Panc1 (cell line): ENCODE data around the gene MMP21. TPM values are rescaled to one million over a fixed set of nuclear protein-coding genes. Genes with fewer than 3 reads are reported as not detected.

Experiments
- ATAC-seq: fragments of 200-7000 bp; cut with Tn5 transposase; 2 replicates; pipeline ENCODE4 v1.9.1; 2020; ENCODE audit warnings: mild to moderate bottlenecking, moderate library complexity
- BruUV-seq: library from RNA; stranded (reverse); fragments of 400-500 nt; replicated peaks from 2 replicates; lab custom pipeline; 2021; lab: Mats Ljungman, UMichigan
- CTCF ChIA-PET: fragments of 300-600 bp; sonication (Branson Sonifier 250); formaldehyde crosslinking; loops from one replicate; lab custom pipeline; 2022; ENCODE audit warnings: antibody characterized with exemption; lab: Charles Lee
- POLR2A ChIA-PET: fragments of 300-600 bp; sonication (Branson Sonifier 250); formaldehyde crosslinking; loops from one replicate; lab custom pipeline; 2022; ENCODE audit warnings: antibody characterized with exemption; lab: Charles Lee
- DNase-seq: peaks from one replicate; pipeline ENCODE4 v3.0.0-alpha.2; 2010; ENCODE audit warnings: low read depth, low spot score
- H3K27ac ChIP-seq: 2 replicates; pipeline ENCODE4 v1.5.1; 2011; ENCODE audit warnings: mild to moderate bottlenecking, low read length, inconsistent platforms
- H3K27me3 ChIP-seq: fragments of 200-500 bp; sonication (Bioruptor generic); 2 replicates; pipeline ENCODE4 v1.6.0; 2014; ENCODE audit warnings: low read length, inconsistent platforms; ENCODE audit not compliant: control insufficient read depth, insufficient read depth
- H3K36me3 ChIP-seq: fragments of 200-500 bp; sonication (Bioruptor generic); 2 replicates; pipeline ENCODE4 v1.5.1; 2014; ENCODE audit warnings: inconsistent platforms, mild to moderate bottlenecking, low read length, moderate library complexity; ENCODE audit not compliant: control insufficient read depth, insufficient read depth
- H3K4me1 ChIP-seq: 2 replicates; pipeline ENCODE4 v1.5.1; 2011; ENCODE audit warnings: inconsistent platforms, mild to moderate bottlenecking, low read length, moderate library complexity; ENCODE audit not compliant: control insufficient read depth, insufficient read depth
- H3K4me3 ChIP-seq, 2 experiments: 2 replicates each; pipeline ENCODE4 v1.5.1; 2011 to 2012; ENCODE audit warnings: low read depth in 2 of 2, low read length in 2 of 2, mild to moderate bottlenecking in 2 of 2, inconsistent platforms in 1 of 2, moderate library complexity in 1 of 2
- H3K9me3 ChIP-seq: fragments of 200-500 bp; sonication (Bioruptor generic); 2 replicates; pipeline ENCODE4 v1.5.1; 2014; ENCODE audit warnings: low read depth, mild to moderate bottlenecking, inconsistent platforms, low read length, moderate library complexity; ENCODE audit not compliant: control insufficient read depth, insufficient read depth
- CTCF ChIP-seq: fragments of 450-650 bp; IDR thresholded peaks from 2 replicates; pipeline ENCODE4 v1.5.1; 2017; ENCODE audit warnings: mild to moderate bottlenecking
- POLR2AphosphoS5 ChIP-seq: IDR thresholded peaks from 2 replicates; pipeline ENCODE4 v1.6.1; 2012; ENCODE audit warnings: mild to moderate bottlenecking, low read depth, low read length, moderate library complexity
- REST ChIP-seq, 2 experiments: IDR thresholded peaks; 2 replicates each; pipeline ENCODE4 v1.6.1; 2011 to 2012; ENCODE audit warnings: low read depth in 2 of 2, control low read depth in 1 of 2, low read length in 1 of 2, mild to moderate bottlenecking in 1 of 2, moderate library complexity in 1 of 2; ENCODE audit not compliant: insufficient read depth in 1 of 2
- SIN3A ChIP-seq: IDR thresholded peaks from 2 replicates; pipeline ENCODE4 v1.6.1; 2012; ENCODE audit warnings: low read depth, mild to moderate bottlenecking, low read length, moderate library complexity, borderline replicate concordance; ENCODE audit not compliant: insufficient read depth
- TCF7L2 ChIP-seq: IDR thresholded peaks from 2 replicates; pipeline ENCODE4 v1.6.1; 2011; ENCODE audit warnings: mild to moderate bottlenecking, low read depth, low read length, inconsistent platforms
- in situ Hi-C: cut with HindIII; loops from 2 replicates; pipeline ENCODE4 v1.10.0; 2016; ENCODE audit warnings: low sequenced_read_pairs, low pct_unique_long_range_greater_than_20kb
- intact Hi-C: fragments of 100-400 bp; cut with micrococcal nuclease; formaldehyde crosslinking; loops from one replicate; pipeline ENCODE4 v1.10.0; 2022; ENCODE audit not compliant: unreplicated experiment
- total RNA-seq: library from RNA; stranded (reverse); gene quantifications from one replicate; pipeline ENCODE4 v1.2.1, GENCODE V29; 2021; ENCODE audit not compliant: unreplicated experiment

The MMP21 gene
- total RNA-seq, 1 experiment from 2014 or later, result not detected

- intact Hi-C loops (no loop called here), in situ Hi-C loops (no loop called here)
- CTCF ChIA-PET, result no interaction called here
- DNase-seq (no peak), ATAC-seq (no peak)
- no TSS peak for BruUV-seq
- TF ChIP-seq REST (IDR thresholded peaks at IDR 0.05; ENCODE audit: insufficient read depth in 1 of 2, low read depth in 2 of 2, low read length in 1 of 2) (no peak), TCF7L2 (no peak), CTCF (no peak), POLR2AphosphoS5 (no peak), SIN3A (no peak)
- H3K4me1 ChIP-seq, result no peaks in the 10 kb centered on the region
- H3K27ac ChIP-seq, result no peak overlapping the region
- POLR2A ChIA-PET, result no interaction called here
- no peaks in the 10 kb centered on the region for H3K9me3 ChIP-seq
- H3K4me3 ChIP-seq, result no peak overlapping the region
- peaks cover 30% of the 10 kb centered on the region for H3K36me3 ChIP-seq
- no peaks in the 10 kb centered on the region for H3K27me3 ChIP-seq
These were observed 12.7 kb downstream of the MMP21 start for GRCh38 chr10:125762692-125763648.

GRCh38 chr10:125761961-125762360 lies 13.7 kb downstream of the MMP21 start:
- H3K9me3 ChIP-seq, result no peaks in the 10 kb centered on the region
- ChIA-PET CTCF (no interaction called here), POLR2A (no interaction called here)
- H3K4me1 ChIP-seq, result no peaks in the 10 kb centered on the region
- in situ Hi-C loops, result no loop called here
- H3K27me3 ChIP-seq, result no peaks in the 10 kb centered on the region
- H3K27ac ChIP-seq, result no peak overlapping the region
- peaks cover 32% of the 10 kb centered on the region for H3K36me3 ChIP-seq
- H3K4me3 ChIP-seq, result no peak overlapping the region
- TF ChIP-seq REST (IDR thresholded peaks at IDR 0.05; ENCODE audit: insufficient read depth in 1 of 2, low read depth in 2 of 2, low read length in 1 of 2) (no peak), POLR2AphosphoS5 (no peak), CTCF (no peak), TCF7L2 (no peak), SIN3A (no peak)
- no peak for DNase-seq
- intact Hi-C loops, result no loop called here
- BruUV-seq, result no TSS peak
- ATAC-seq, result no peak
